IMR-90 (cell line): ENCODE results near the gene GBP6. TPM values are rescaled to one million over a fixed set of nuclear protein-coding genes. Genes with fewer than 3 reads are reported as not detected.

ENCODE experiments used
- ATAC-seq: fragments of 200-7000 bp; cut with Tn5 transposase; 2 replicates; pipeline ENCODE4 v1.9.1; 2020; ENCODE audit warnings: low read depth, mild to moderate bottlenecking, moderate library complexity
- BruUV-seq: library from RNA; stranded (reverse); fragments of 400-500 nt; replicated peaks from 2 replicates; lab custom pipeline; 2021; lab: Mats Ljungman, UMichigan
- CTCF ChIA-PET: fragments of 300-600 bp; formaldehyde crosslinking; extraction: SDS; loops from one replicate; lab custom pipeline; 2021; ENCODE audit warnings: antibody characterized with exemption; lab: Yijun Ruan, JAX
- POLR2A ChIA-PET: fragments of 300-600 bp; sonication (Branson Sonifier 250); formaldehyde crosslinking; loops from one replicate; lab custom pipeline; 2022; ENCODE audit warnings: antibody characterized with exemption; ENCODE audit not compliant: unreplicated experiment; lab: Charles Lee
- DNase-seq: peaks from one replicate; pipeline ENCODE4 v3.0.0; 2013
- H2AFZ ChIP-seq: replicated peaks from 2 replicates; pipeline ENCODE3; 2013; ENCODE audit warnings: low read length, mild to moderate bottlenecking; ENCODE audit not compliant: poor library complexity
- H2AK5ac ChIP-seq: 2 replicates; pipeline ENCODE4 v1.6.1; 2013; ENCODE audit warnings: low read depth, low read length, inconsistent platforms
- H2AK9ac ChIP-seq: replicated peaks from 2 replicates; pipeline ENCODE3; 2013; ENCODE audit warnings: mild to moderate bottlenecking, low read depth, low read length, moderate library complexity; ENCODE audit not compliant: poor library complexity
- H2BK120ac ChIP-seq: 2 replicates; pipeline ENCODE4 v1.6.1; 2013; ENCODE audit warnings: low read depth, low read length, inconsistent platforms
- H2BK15ac ChIP-seq: 3 replicates; pipeline ENCODE4 v1.6.1; 2013; ENCODE audit warnings: low read depth, low read length, inconsistent platforms
- H2BK20ac ChIP-seq: 2 replicates; pipeline ENCODE4 v1.6.1; 2013; ENCODE audit warnings: low read depth, mild to moderate bottlenecking, inconsistent platforms, low read length, moderate library complexity
- H2BK5ac ChIP-seq: 2 replicates; pipeline ENCODE4 v1.6.1; 2013; ENCODE audit warnings: mild to moderate bottlenecking, low read depth, low read length, inconsistent platforms; ENCODE audit not compliant: poor library complexity, severe bottlenecking
- H3K14ac ChIP-seq: replicated peaks from 2 replicates; pipeline ENCODE4 v1.6.1; 2013; ENCODE audit warnings: low read depth, low read length, inconsistent platforms
- H3K18ac ChIP-seq: 2 replicates; pipeline ENCODE4 v1.6.1; 2013; ENCODE audit warnings: low read depth, low read length, control low read depth
- H3K23ac ChIP-seq: 2 replicates; pipeline ENCODE4 v1.6.1; 2013; ENCODE audit warnings: low read depth, low read length, inconsistent platforms
- H3K27ac ChIP-seq: 2 replicates; pipeline ENCODE4 v1.5.1; 2013; ENCODE audit warnings: mild to moderate bottlenecking, control low read depth, low read length; ENCODE audit not compliant: insufficient read depth
- H3K27me3 ChIP-seq: 2 replicates; pipeline ENCODE4 v1.6.1; 2013; ENCODE audit warnings: low read length; ENCODE audit not compliant: control insufficient read depth, insufficient read depth
- H3K36me3 ChIP-seq: 2 replicates; pipeline ENCODE4 v1.6.1; 2013; ENCODE audit warnings: low read length, mixed read lengths; ENCODE audit not compliant: control insufficient read depth, insufficient read depth
- H3K4ac ChIP-seq: 2 replicates; pipeline ENCODE4 v1.6.1; 2013; ENCODE audit warnings: low read depth, low read length, inconsistent platforms
- H3K4me1 ChIP-seq: 2 replicates; pipeline ENCODE4 v1.6.1; 2013; ENCODE audit warnings: low read length, mixed read lengths; ENCODE audit not compliant: control insufficient read depth, insufficient read depth
- H3K4me2 ChIP-seq: 2 replicates; pipeline ENCODE4 v1.6.1; 2013; ENCODE audit warnings: low read depth, mild to moderate bottlenecking, control low read depth, low read length, moderate library complexity
- H3K4me3 ChIP-seq: 2 replicates; pipeline ENCODE4 v1.5.1; 2013; ENCODE audit warnings: low read depth, mild to moderate bottlenecking, control low read depth, low read length, moderate library complexity; ENCODE audit not compliant: insufficient read depth
- H3K56ac ChIP-seq: 2 replicates; pipeline ENCODE4 v1.6.1; 2013; ENCODE audit warnings: low read length, inconsistent platforms; ENCODE audit not compliant: insufficient read depth; ENCODE audit errors: extremely low read depth
- H3K79me1 ChIP-seq, 2 experiments: 2 replicates each; pipeline ENCODE4 v1.6.1; 2013; ENCODE audit warnings: low read length in 2 of 2, inconsistent platforms in 1 of 2, low read depth in 1 of 2
- H3K9ac ChIP-seq: 2 replicates; pipeline ENCODE4 v1.6.1; 2013; ENCODE audit warnings: low read depth, low read length, control low read depth
- H3K9me1 ChIP-seq: 2 replicates; pipeline ENCODE4 v1.6.1; 2013; ENCODE audit warnings: low read length, inconsistent platforms; ENCODE audit not compliant: insufficient read depth
- H3K9me3 ChIP-seq: 2 replicates; pipeline ENCODE4 v1.6.1; 2013; ENCODE audit warnings: low read length; ENCODE audit not compliant: control insufficient read depth, insufficient read depth
- H4K20me1 ChIP-seq: 2 replicates; pipeline ENCODE4 v1.6.1; 2013; ENCODE audit warnings: low read length, inconsistent platforms; ENCODE audit not compliant: insufficient read depth
- H4K5ac ChIP-seq: 2 replicates; pipeline ENCODE4 v1.6.1; 2013; ENCODE audit warnings: mild to moderate bottlenecking, low read depth, low read length, control low read depth
- H4K8ac ChIP-seq, 2 experiments: 2 replicates each; pipeline ENCODE4 v1.6.1; 2013; ENCODE audit warnings: low read depth in 2 of 2, low read length in 2 of 2, control low read depth in 1 of 2, inconsistent platforms in 1 of 2
- H4K91ac ChIP-seq: 2 replicates; pipeline ENCODE4 v1.6.1; 2013; ENCODE audit warnings: low read depth, low read length, inconsistent platforms; ENCODE audit not compliant: insufficient read depth
- CEBPB ChIP-seq: IDR thresholded peaks from 2 replicates; pipeline ENCODE4 v1.6.1; 2012; ENCODE audit warnings: low read depth, low read length, improper control_type of control experiment
- MXI1 ChIP-seq: IDR thresholded peaks from 2 replicates; pipeline ENCODE4 v1.6.1; 2012; ENCODE audit warnings: low read depth, mild to moderate bottlenecking, low read length, moderate library complexity, borderline replicate concordance
- NFE2L2 ChIP-seq: fragments of 150-350 bp; IDR thresholded peaks from 2 replicates; pipeline ENCODE4 v1.6.1; 2016; ENCODE audit warnings: low read depth, mild to moderate bottlenecking, low read length
- RAD21 ChIP-seq: IDR thresholded peaks from 2 replicates; pipeline ENCODE4 v1.6.1; 2012; ENCODE audit warnings: low read length, improper control_type of control experiment
- RFX5 ChIP-seq: IDR thresholded peaks from 2 replicates; pipeline ENCODE4 v1.8.0; 2012; ENCODE audit warnings: low read depth, mild to moderate bottlenecking, low read length, moderate library complexity
- SMC3 ChIP-seq: fragments of 150-350 bp; IDR thresholded peaks from 2 replicates; pipeline ENCODE4 v1.6.1; 2016; ENCODE audit warnings: low read depth, mild to moderate bottlenecking, antibody characterized with exemption, low read length, moderate library complexity
- WGBS, 2 experiments: methylation state at CpG; one replicate each; pipeline versions ENCODE4 v1.1.5 to v1.1.7; 2013; ENCODE audit warnings: missing lambda C conversion rate in 2 of 2; ENCODE audit not compliant: insufficient read length in 1 of 2; ENCODE audit errors: extremely low coverage in 2 of 2; 5-methylcytosine and 5-hydroxymethylcytosine counted together
- dilution Hi-C: fragments of 300-500 bp; cut with HindIII; formaldehyde crosslinking; loops from one replicate; pipeline ENCODE4 v1.14.3; 2018; ENCODE audit warnings: low sequenced_read_pairs; ENCODE audit not compliant: unreplicated experiment
- in situ Hi-C: fragments of 300-500 bp; cut with MboI; formaldehyde crosslinking; loops from 3 replicates; pipeline ENCODE4 v1.14.3; 2019; ENCODE audit warnings: low sequenced_read_pairs, inconsistent platforms, mixed read lengths
- intact Hi-C: fragments of 100-400 bp; cut with micrococcal nuclease; formaldehyde crosslinking; loops from 2 replicates; pipeline ENCODE4 v1.10.0; 2022
- polyA plus RNA-seq, 3 experiments: library from polyadenylated mRNA; depleted of rRNA; stranded (reverse); fragments of >200 nt; gene quantifications; 2 replicates each; pipeline ENCODE4 v1.2.3, GENCODE V29; 2012; ENCODE audit warnings: low replicate concordance in 1 of 3
- total RNA-seq: library from RNA; depleted of rRNA; stranded (reverse); fragments of >200 nt; gene quantifications from 2 replicates; pipeline ENCODE4 v1.2.3, GENCODE V29; 2012
- TF ChIP-seq, protein P1 (sequence below): fragments of 150-350 bp; IDR thresholded peaks from 2 replicates; pipeline ENCODE4 v1.6.1; 2017; ENCODE audit warnings: mild to moderate bottlenecking, antibody characterized with exemption, low read length, low read depth

The GBP6 gene
- total and polyA plus RNA-seq, 2 of the 4 experiments (the other 2 are of a cell fraction) = not detected

- ChIA-PET POLR2A (no interaction called here), CTCF (no interaction called here)
- H4K8ac ChIP-seq = no peak overlapping the region
- H3K4ac ChIP-seq = no peak overlapping the region
- no peak overlapping the region for H4K91ac ChIP-seq
- H3K27me3 ChIP-seq = no peaks in the 10 kb centered on the region
- 80% methylated on average over 1 of the region's 3 CpGs; no CpG with 5 or more reads in 1 of the 2 experiments for WGBS, 2 experiments
- no peak overlapping the region for H2AK9ac ChIP-seq
- dilution Hi-C loops = no loop called here
- intact Hi-C loops = no loop called here
- BruUV-seq = no TSS peak
- H3K4me1 ChIP-seq = no peaks in the 10 kb centered on the region
- H3K18ac ChIP-seq = no peak overlapping the region
- H3K9me3 ChIP-seq = no peaks in the 10 kb centered on the region
- H3K14ac ChIP-seq = no peak overlapping the region
- H2BK15ac ChIP-seq = no peak overlapping the region
- no peak overlapping the region for H3K56ac ChIP-seq
- H4K20me1 ChIP-seq = no peaks in the 10 kb centered on the region
- no peak overlapping the region for H2BK120ac ChIP-seq
- H3K4me3 ChIP-seq = no peak overlapping the region
- H4K5ac ChIP-seq = no peak overlapping the region
- no peak overlapping the region for H2BK20ac ChIP-seq
- no peak overlapping the region for H2AK5ac ChIP-seq
- H2BK5ac ChIP-seq = no peak overlapping the region
- H2AFZ ChIP-seq = no peak overlapping the region
- no peaks in the 10 kb centered on the region for H3K79me1 ChIP-seq
- no peak overlapping the region for H3K9ac ChIP-seq
- DNase-seq (no peak), ATAC-seq (no peak)
- in situ Hi-C loops = no loop called here
- TF ChIP-seq SMC3 (no peak), RFX5 (no peak), NFE2L2 (no peak), MXI1 (no peak), CEBPB (no peak), RAD21 (no peak)
- TF ChIP-seq, protein P1, sequence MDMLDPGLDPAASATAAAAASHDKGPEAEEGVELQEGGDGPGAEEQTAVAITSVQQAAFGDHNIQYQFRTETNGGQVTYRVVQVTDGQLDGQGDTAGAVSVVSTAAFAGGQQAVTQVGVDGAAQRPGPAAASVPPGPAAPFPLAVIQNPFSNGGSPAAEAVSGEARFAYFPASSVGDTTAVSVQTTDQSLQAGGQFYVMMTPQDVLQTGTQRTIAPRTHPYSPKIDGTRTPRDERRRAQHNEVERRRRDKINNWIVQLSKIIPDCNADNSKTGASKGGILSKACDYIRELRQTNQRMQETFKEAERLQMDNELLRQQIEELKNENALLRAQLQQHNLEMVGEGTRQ = no peak
- H3K9me1 ChIP-seq = no peaks in the 10 kb centered on the region
- no peak overlapping the region for H3K23ac ChIP-seq
- no peak overlapping the region for H3K27ac ChIP-seq
- no peaks in the 10 kb centered on the region for H3K36me3 ChIP-seq
- H3K4me2 ChIP-seq = no peak overlapping the region
Measured at GRCh38 chr1:89383185-89383584, 19.3 kb downstream of the GBP6 start.
